ENCODE results near the gene SLF2. TPM values are rescaled to one million over a fixed set of nuclear protein-coding genes. Genes with fewer than 3 reads are reported as not detected.

The SLF2 gene
- total RNA-seq, 2 donors from 2014 or later, result 15.1 to 21.9 TPM

- H3K9me3 ChIP-seq, result no peaks in the 10 kb centered on the region
- no peak overlapping the region for H3K9ac ChIP-seq (ENCODE audit: low read depth in 2 of 2, low read length in 2 of 2)
- no peak overlapping the region for H3K27ac ChIP-seq
- TF ChIP-seq CTCF (IDR thresholded peaks at IDR 0.05), result no peak
- no peak for DNase-seq
- H3K27me3 ChIP-seq, result no peaks in the 10 kb centered on the region
- no peaks in the 10 kb centered on the region for H3K4me1 ChIP-seq
- no peak overlapping the region for H3K4me3 ChIP-seq
- H3K36me3 ChIP-seq, result no peaks in the 10 kb centered on the region
- intact Hi-C loops (cut with DNase I), result no loop called here
These were observed 25.8 kb upstream of the SLF2 start for GRCh38 chr10:100886963-100887362.

DNA sequence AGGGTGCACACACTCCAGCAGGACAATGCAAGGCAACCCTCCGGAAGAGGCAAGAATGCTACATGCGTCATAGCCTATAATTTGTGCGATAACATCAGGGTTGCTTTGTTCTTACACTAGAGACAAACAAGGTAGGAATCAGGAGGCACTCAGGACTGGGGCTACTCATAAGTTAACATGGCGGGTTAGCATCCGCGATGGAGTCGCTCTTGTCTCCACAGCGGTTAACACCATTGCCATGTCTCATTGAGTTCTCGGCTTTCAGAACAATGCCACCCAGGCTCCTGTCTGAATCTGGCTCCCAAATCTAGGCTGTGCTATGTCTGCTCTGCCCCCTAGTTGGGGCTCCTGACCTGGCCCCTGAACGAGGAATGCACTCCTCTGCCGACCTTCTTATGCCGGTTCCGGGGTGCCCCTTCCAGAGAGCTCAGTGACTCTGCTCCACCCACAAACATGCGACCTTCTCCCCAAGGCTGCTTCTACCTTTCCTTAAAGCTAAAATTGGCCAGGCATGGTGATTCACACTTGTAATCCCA lies 24.9 kb upstream of the SLF2 start:
- DNase-seq, result no peak
- no peaks in the 10 kb centered on the region for H3K9me3 ChIP-seq
- H3K4me1 ChIP-seq, result no peaks in the 10 kb centered on the region
- no peaks in the 10 kb centered on the region for H3K27me3 ChIP-seq
- intact Hi-C loops (cut with DNase I), result no loop called here
- no peaks in the 10 kb centered on the region for H3K36me3 ChIP-seq
- H3K27ac ChIP-seq, result no peak overlapping the region
- H3K9ac ChIP-seq (ENCODE audit: low read depth in 2 of 2, low read length in 2 of 2), result no peak overlapping the region
- no peak overlapping the region for H3K4me3 ChIP-seq
- TF ChIP-seq CTCF (IDR thresholded peaks at IDR 0.05), result no peak

DNA sequence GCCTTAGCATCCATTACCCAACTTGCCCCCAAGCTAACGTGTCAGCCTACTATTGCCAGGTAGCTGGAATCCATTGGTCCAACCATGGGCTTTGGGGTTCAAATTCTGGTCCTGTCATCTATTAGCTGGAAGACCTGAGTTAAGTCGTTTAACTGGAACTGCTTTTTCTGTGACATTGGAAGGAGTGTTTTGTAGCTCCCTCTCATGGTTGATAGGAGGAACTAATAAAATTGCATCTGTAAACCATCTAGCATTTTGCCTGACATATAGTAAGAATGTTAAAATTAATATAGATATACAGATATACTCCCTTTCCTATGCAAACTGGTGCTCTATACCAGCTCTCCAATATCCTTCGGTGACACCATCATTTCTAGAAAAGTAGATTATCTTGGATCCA lies 23.8 kb upstream of the SLF2 start:
- no peak for DNase-seq
- H3K36me3 ChIP-seq, result no peaks in the 10 kb centered on the region
- no peak overlapping the region for H3K4me3 ChIP-seq
- no peaks in the 10 kb centered on the region for H3K27me3 ChIP-seq
- no peaks in the 10 kb centered on the region for H3K9me3 ChIP-seq
- H3K4me1 ChIP-seq, result no peaks in the 10 kb centered on the region
- intact Hi-C loops (cut with DNase I), result no loop called here
- H3K9ac ChIP-seq (ENCODE audit: low read depth in 2 of 2, low read length in 2 of 2), result no peak overlapping the region
- H3K27ac ChIP-seq, result no peak overlapping the region
- TF ChIP-seq CTCF (IDR thresholded peaks at IDR 0.05), result no peak

DNA sequence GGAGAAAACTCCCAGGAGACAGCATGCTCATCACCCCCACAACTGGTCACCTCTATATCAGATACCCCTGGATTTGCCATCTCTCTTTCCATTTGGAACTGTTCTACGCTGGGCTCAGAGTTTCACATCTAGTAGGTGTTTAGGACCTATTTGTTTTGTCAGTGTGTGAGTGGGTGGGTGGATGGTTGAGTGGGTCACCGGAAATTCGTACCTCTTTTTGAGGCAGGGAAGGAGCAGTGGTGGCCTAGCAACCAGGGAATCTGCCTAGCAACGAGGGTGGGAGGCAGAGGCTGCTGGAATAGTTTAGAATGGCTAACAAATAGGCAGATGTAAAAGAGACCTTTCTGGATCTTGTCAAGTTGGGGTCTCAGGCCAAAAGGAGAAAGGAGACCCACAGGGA lies 23.2 kb upstream of the SLF2 start:
- TF ChIP-seq CTCF (IDR thresholded peaks at IDR 0.05), result no peak
- no peak overlapping the region for H3K27ac ChIP-seq
- H3K36me3 ChIP-seq, result no peaks in the 10 kb centered on the region
- no peak for DNase-seq
- H3K9me3 ChIP-seq, result no peaks in the 10 kb centered on the region
- H3K9ac ChIP-seq (ENCODE audit: low read depth in 2 of 2, low read length in 2 of 2), result no peak overlapping the region
- intact Hi-C loops (cut with DNase I), result no loop called here
- H3K4me1 ChIP-seq, result no peaks in the 10 kb centered on the region
- H3K27me3 ChIP-seq, result no peaks in the 10 kb centered on the region
- H3K4me3 ChIP-seq, result no peak overlapping the region

DNA sequence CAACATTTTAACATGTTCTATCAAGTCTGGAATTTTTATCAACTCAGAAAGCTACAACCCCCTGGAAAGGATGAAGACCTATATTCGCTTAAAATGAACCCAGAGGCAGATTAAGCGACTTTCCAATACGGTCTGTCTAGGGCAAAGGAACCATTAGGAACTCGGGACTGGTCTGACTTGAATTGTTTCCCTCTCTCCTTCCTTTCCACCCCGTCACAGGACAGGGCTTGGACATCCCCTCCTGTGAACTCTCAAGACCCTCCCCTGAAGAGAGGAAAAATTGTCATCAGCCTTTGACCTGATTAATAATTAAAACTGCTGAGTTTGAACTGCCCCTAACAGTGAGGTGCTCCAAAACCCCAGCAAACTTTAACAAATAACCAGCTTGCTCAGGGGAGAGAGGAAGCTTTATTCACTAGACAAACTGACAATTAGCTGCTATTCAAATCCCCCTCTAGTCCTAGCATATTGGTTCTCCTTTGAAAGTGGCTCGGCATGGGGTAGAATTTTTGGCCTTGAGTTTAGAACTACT lies 22.6 kb upstream of the SLF2 start:
- DNase-seq, result no peak
- Histone ChIP-seq H3K9me3 (no peaks in the 10 kb centered on the region), H3K27me3 (no peaks in the 10 kb centered on the region), H3K27ac (no peak overlapping the region), H3K4me1 (no peaks in the 10 kb centered on the region), H3K36me3 (no peaks in the 10 kb centered on the region), H3K4me3 (no peak overlapping the region), H3K9ac (ENCODE audit: low read depth in 2 of 2, low read length in 2 of 2) (no peak overlapping the region)
- TF ChIP-seq CTCF (IDR thresholded peaks at IDR 0.05), result no peak
- intact Hi-C loops (cut with DNase I), result no loop called here
